Liver (tissue), 9 donors: ENCODE results near the gene PPM1L. TPM values are rescaled to one million over a fixed set of nuclear protein-coding genes. Genes with fewer than 3 reads are reported as not detected.

ENCODE experiments used
- DNase-seq: peaks from one replicate; pipeline ENCODE4 v3.0.0-alpha.2; 2017; ENCODE audit warnings: low spot score
- H3K27ac ChIP-seq, 2 donors: one replicate each; pipeline ENCODE4 v1.7.0; 2013; ENCODE audit warnings: inconsistent platforms in 2 of 2, low read length in 2 of 2, control low read depth in 1 of 2, low read depth in 1 of 2, mild to moderate bottlenecking in 1 of 2
- H3K27me3 ChIP-seq, 4 donors: one replicate each; pipeline versions ENCODE4 v1.6.1 to v1.7.0; 2013; ENCODE audit warnings: low read length in 3 of 4, inconsistent platforms in 1 of 4, mild to moderate bottlenecking in 1 of 4, moderate library complexity in 1 of 4; ENCODE audit not compliant: control insufficient read depth in 4 of 4, insufficient read depth in 4 of 4
- H3K36me3 ChIP-seq, 4 donors: one replicate each; pipeline versions ENCODE4 v1.6.1 to v1.7.0; 2013; ENCODE audit warnings: low read length in 3 of 4, mild to moderate bottlenecking in 3 of 4, low read depth in 1 of 4, moderate library complexity in 1 of 4; ENCODE audit not compliant: control insufficient read depth in 4 of 4, insufficient read depth in 3 of 4
- H3K4me1 ChIP-seq, 4 donors: one replicate each; pipeline versions ENCODE4 v1.6.1 to v1.7.0; 2013; ENCODE audit warnings: low read length in 3 of 4, mild to moderate bottlenecking in 3 of 4, moderate library complexity in 1 of 4; ENCODE audit not compliant: control insufficient read depth in 4 of 4, insufficient read depth in 4 of 4
- H3K4me3 ChIP-seq, 3 donors: one replicate each; pipeline versions ENCODE4 v1.6.1 to v1.7.0; 2013; ENCODE audit warnings: low read length in 3 of 3, control low read depth in 1 of 3, low read depth in 1 of 3, mild to moderate bottlenecking in 1 of 3
- H3K9ac ChIP-seq, 2 donors: one replicate each; pipeline ENCODE4 v1.7.0; 2013; ENCODE audit warnings: low read length in 2 of 2, mild to moderate bottlenecking in 2 of 2, moderate library complexity in 2 of 2, control low read depth in 1 of 2, low read depth in 1 of 2
- H3K9me3 ChIP-seq, 4 donors: one replicate each; pipeline versions ENCODE4 v1.6.1 to v1.7.0; 2013; ENCODE audit warnings: low read length in 3 of 4; ENCODE audit not compliant: control insufficient read depth in 4 of 4
- ATF3 ChIP-seq: IDR thresholded peaks from 2 replicates; pipeline ENCODE4 v1.6.1; 2016; ENCODE audit warnings: antibody characterized with exemption
- EGR1 ChIP-seq, 2 donors: IDR thresholded peaks; 2 replicates each; pipeline ENCODE4 v1.6.1; 2016 to 2018; ENCODE audit warnings: antibody characterized with exemption in 2 of 2, low read depth in 2 of 2
- FOXA1 ChIP-seq: IDR thresholded peaks from 2 replicates; pipeline ENCODE4 v1.6.1; 2016; ENCODE audit warnings: antibody characterized with exemption
- FOXA2 ChIP-seq: IDR thresholded peaks from 2 replicates; pipeline ENCODE4 v1.6.1; 2016; ENCODE audit warnings: antibody characterized with exemption
- GABPA ChIP-seq, 2 donors: IDR thresholded peaks in 1 of 2; conservative IDR thresholded peaks in 1 of 2; 2 replicates each; pipeline ENCODE4 v1.6.1; 2016; ENCODE audit warnings: antibody characterized with exemption in 2 of 2, mild to moderate bottlenecking in 1 of 2, moderate library complexity in 1 of 2
- HNF4A ChIP-seq, 2 donors: conservative IDR thresholded peaks; 2 replicates each; pipeline ENCODE4 v1.6.1; 2016; ENCODE audit warnings: antibody characterized with exemption in 2 of 2, mild to moderate bottlenecking in 2 of 2
- JUND ChIP-seq, 2 donors: IDR thresholded peaks; 2 replicates each; pipeline ENCODE4 v1.6.1; 2016; ENCODE audit warnings: antibody characterized with exemption in 2 of 2
- NR2F2 ChIP-seq: IDR thresholded peaks from 2 replicates; pipeline ENCODE4 v1.6.1; 2016; ENCODE audit warnings: antibody characterized with exemption
- RAD21 ChIP-seq, 2 donors: IDR thresholded peaks; 2 replicates each; pipeline ENCODE4 v1.6.1; 2016; ENCODE audit warnings: antibody characterized with exemption in 2 of 2, mild to moderate bottlenecking in 2 of 2
- REST ChIP-seq: IDR thresholded peaks from 2 replicates; pipeline ENCODE4 v1.6.1; 2016; ENCODE audit warnings: antibody characterized with exemption, mild to moderate bottlenecking
- SP1 ChIP-seq: IDR thresholded peaks from 2 replicates; pipeline ENCODE4 v1.6.1; 2018; ENCODE audit warnings: antibody characterized with exemption, mild to moderate bottlenecking
- WGBS: extraction: QIAGEN DNeasy Blood & Tissue Kit; methylation state at CpG from one replicate; pipeline ENCODE4 v1.1.7; 2013; 5-methylcytosine and 5-hydroxymethylcytosine counted together
- polyA plus RNA-seq, 2 donors: library from polyadenylated mRNA; stranded (reverse) in 1 of 2; unstranded in 1 of 2; fragments of 200-250 nt in 1 of 2; fragments of >200 nt in 1 of 2; fragmentation: Nextera tagmentation in 1 of 2; extraction: Ambion mirVana in 1 of 2; gene quantifications; one replicate each; pipeline versions ENCODE4 v1.2.1 to v1.2.3, GENCODE V29; 2013 to 2015
- total RNA-seq, 2 donors: library from RNA; depleted of rRNA; stranded (reverse); fragments of >200 nt; gene quantifications; one replicate each; pipeline ENCODE4 v1.2.3, GENCODE V29; 2014
- TF ChIP-seq, protein P1 (sequence below): IDR thresholded peaks from 2 replicates; pipeline ENCODE4 v1.6.1; 2016; ENCODE audit warnings: antibody characterized with exemption
- TF ChIP-seq, protein P2 (sequence below): fragments of 150-350 bp; IDR thresholded peaks from 2 replicates; pipeline ENCODE4 v1.5.1; 2017; ENCODE audit warnings: improper control_type of control experiment, low read depth, low read length; ENCODE audit not compliant: missing input control
- donor health status: healthy.
- donor health status: healthy.
- donor health status: healthy.
- donor health status: healthy.
- donor health status: healthy.

Gene PPM1L
- total and polyA plus RNA-seq, 4 donors, result 1.6 to 8.5 (median 4.8) TPM

GRCh38 chr3:160746976-160747375 lies 9.1 kb upstream of the PPM1L start:
- Histone ChIP-seq H3K27ac (no peak overlapping the region), H3K36me3 (no peaks in the 10 kb centered on the region), H3K27me3 (no peaks in the 10 kb centered on the region), H3K4me1 (peaks cover 0 to 6% (median 2%) of the 10 kb centered on the region in 4 donors), H3K9me3 (no peaks in the 10 kb centered on the region), H3K4me3 (no peak overlapping the region), H3K9ac (no peak overlapping the region)
- DNase-seq, result no peak
- TF ChIP-seq, protein P1, sequence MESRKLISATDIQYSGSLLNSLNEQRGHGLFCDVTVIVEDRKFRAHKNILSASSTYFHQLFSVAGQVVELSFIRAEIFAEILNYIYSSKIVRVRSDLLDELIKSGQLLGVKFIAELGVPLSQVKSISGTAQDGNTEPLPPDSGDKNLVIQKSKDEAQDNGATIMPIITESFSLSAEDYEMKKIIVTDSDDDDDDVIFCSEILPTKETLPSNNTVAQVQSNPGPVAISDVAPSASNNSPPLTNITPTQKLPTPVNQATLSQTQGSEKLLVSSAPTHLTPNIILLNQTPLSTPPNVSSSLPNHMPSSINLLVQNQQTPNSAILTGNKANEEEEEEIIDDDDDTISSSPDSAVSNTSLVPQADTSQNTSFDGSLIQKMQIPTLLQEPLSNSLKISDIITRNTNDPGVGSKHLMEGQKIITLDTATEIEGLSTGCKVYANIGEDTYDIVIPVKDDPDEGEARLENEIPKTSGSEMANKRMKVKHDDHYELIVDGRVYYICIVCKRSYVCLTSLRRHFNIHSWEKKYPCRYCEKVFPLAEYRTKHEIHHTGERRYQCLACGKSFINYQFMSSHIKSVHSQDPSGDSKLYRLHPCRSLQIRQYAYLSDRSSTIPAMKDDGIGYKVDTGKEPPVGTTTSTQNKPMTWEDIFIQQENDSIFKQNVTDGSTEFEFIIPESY, result no peak
- no peak for TF ChIP-seq ATF3
- TF ChIP-seq JUND (IDR thresholded peaks at IDR 0.05), result no peak
- TF ChIP-seq FOXA2, result no peak
- TF ChIP-seq HNF4A (conservative IDR thresholded peaks at IDR 0.05), result no peak
- no peak for TF ChIP-seq REST
- TF ChIP-seq NR2F2, result no peak
- no peak for TF ChIP-seq SP1
- TF ChIP-seq, protein P2, sequence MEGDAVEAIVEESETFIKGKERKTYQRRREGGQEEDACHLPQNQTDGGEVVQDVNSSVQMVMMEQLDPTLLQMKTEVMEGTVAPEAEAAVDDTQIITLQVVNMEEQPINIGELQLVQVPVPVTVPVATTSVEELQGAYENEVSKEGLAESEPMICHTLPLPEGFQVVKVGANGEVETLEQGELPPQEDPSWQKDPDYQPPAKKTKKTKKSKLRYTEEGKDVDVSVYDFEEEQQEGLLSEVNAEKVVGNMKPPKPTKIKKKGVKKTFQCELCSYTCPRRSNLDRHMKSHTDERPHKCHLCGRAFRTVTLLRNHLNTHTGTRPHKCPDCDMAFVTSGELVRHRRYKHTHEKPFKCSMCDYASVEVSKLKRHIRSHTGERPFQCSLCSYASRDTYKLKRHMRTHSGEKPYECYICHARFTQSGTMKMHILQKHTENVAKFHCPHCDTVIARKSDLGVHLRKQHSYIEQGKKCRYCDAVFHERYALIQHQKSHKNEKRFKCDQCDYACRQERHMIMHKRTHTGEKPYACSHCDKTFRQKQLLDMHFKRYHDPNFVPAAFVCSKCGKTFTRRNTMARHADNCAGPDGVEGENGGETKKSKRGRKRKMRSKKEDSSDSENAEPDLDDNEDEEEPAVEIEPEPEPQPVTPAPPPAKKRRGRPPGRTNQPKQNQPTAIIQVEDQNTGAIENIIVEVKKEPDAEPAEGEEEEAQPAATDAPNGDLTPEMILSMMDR, result no peak
- TF ChIP-seq EGR1 (IDR thresholded peaks at IDR 0.05; ENCODE audit: low read depth in 2 of 2), result no peak
- no peak for TF ChIP-seq RAD21 (IDR thresholded peaks at IDR 0.05)
- no peak for TF ChIP-seq FOXA1
- WGBS, result 71% methylated on average over 2 of the region's 2 CpGs

- WGBS, result 35% methylated on average over 1 of the region's 1 CpG
- no peak overlapping the region for H3K27ac ChIP-seq
- H3K9ac ChIP-seq, result no peak overlapping the region
- DNase-seq, result no peak
- no peaks in the 10 kb centered on the region for H3K27me3 ChIP-seq
- no peaks in the 10 kb centered on the region for H3K9me3 ChIP-seq
- H3K4me3 ChIP-seq, result no peak overlapping the region
- peaks cover 0 to 6% (median 2%) of the 10 kb centered on the region in 4 donors for H3K4me1 ChIP-seq
- TF ChIP-seq REST, result no peak
- no peak for TF ChIP-seq GABPA (IDR thresholded peaks at IDR 0.05 in 1 of 2, conservative IDR thresholded peaks at IDR 0.05 in 1 of 2)
- no peak for TF ChIP-seq NR2F2
- no peak for TF ChIP-seq JUND (IDR thresholded peaks at IDR 0.05)
- no peaks in the 10 kb centered on the region for H3K36me3 ChIP-seq
These were observed 8.6 kb upstream of the PPM1L start for GRCh38 chr3:160747422-160747821.
